GM10266 (cell line): ENCODE measurements around the gene COPZ1.
"Not testable (repeated sequence)": the region's sequence is repeated elsewhere in the genome, so short reads cannot be mapped to it uniquely, and the experiment has no call there.

Source experiments
- DNase-seq: peaks from one replicate; pipeline ENCODE4 v3.0.0; 2012; ENCODE audit errors: extremely low spot score
- TF ChIP-seq, protein P1 (sequence below): IDR thresholded peaks from 2 replicates; pipeline ENCODE4 v1.5.1; 2012; ENCODE audit warnings: mild to moderate bottlenecking, low read depth; ENCODE audit not compliant: control insufficient read depth, insufficient read depth; ENCODE audit errors: missing control alignments

COPZ1 gene

DNA sequence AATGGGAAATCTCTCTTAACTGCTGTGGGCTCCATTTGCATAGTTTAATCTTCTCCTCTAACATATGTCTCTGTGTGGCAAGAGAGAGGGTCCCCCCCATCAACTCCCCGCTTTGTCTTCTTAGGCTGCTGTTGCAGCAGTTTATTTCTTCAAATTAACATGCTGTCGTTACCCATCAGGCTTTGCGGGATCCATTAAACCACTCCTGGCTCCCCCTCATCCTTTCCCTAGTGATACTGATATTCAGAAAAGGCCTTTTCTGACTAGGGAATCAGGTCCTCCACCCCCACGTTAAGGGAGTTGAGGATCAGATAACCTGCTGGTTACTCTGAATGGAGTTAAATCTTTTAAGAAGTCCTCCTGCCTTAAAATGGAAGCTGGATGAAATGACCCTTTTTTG is 24.1 kb downstream of the COPZ1 start:
- TF ChIP-seq, protein P1, sequence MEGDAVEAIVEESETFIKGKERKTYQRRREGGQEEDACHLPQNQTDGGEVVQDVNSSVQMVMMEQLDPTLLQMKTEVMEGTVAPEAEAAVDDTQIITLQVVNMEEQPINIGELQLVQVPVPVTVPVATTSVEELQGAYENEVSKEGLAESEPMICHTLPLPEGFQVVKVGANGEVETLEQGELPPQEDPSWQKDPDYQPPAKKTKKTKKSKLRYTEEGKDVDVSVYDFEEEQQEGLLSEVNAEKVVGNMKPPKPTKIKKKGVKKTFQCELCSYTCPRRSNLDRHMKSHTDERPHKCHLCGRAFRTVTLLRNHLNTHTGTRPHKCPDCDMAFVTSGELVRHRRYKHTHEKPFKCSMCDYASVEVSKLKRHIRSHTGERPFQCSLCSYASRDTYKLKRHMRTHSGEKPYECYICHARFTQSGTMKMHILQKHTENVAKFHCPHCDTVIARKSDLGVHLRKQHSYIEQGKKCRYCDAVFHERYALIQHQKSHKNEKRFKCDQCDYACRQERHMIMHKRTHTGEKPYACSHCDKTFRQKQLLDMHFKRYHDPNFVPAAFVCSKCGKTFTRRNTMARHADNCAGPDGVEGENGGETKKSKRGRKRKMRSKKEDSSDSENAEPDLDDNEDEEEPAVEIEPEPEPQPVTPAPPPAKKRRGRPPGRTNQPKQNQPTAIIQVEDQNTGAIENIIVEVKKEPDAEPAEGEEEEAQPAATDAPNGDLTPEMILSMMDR, result no peak
- DNase-seq, result no peak

DNA sequence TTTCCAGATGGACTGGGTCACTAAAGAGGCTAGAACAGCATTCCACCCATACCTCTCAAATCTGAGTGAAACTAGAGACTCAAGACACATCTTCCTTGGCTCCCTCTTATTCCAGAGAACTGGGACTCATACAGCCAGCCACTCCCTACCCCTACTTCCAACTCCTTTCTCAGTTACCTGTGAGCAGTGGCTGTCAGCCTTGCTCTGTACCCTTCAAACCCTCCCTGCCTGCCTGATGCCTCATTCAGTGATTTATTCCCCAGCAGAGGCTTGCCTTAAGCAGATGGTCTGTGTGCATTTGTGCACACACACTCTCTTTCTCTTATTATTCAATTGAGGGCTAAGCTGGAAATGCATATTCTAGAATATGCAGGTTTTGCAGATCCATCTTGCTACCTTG is 24.7 kb downstream of the COPZ1 start:
- TF ChIP-seq, protein P1, result no peak
- DNase-seq, result no peak

DNA sequence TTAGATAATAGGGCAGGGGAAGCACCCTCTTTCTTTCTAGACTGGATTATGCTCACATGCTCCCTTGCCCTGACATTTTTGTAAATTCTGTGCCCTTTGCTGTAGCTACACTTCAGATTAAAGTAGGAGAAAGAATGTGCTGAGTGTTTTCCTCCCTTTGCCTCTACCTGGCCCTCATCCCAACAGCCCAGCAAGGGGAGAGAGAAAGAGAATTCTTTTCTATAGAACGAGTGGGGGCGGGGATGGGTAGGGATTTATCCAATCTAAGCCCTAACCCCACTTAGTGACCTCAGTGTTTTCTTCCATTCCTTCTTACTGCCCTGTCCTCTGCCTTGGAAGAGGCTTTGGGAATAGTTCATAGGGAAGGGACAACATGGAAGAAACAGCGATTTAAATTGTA is 25.8 kb downstream of the COPZ1 start:
- no peak for DNase-seq
- TF ChIP-seq, protein P1, result no peak

DNA sequence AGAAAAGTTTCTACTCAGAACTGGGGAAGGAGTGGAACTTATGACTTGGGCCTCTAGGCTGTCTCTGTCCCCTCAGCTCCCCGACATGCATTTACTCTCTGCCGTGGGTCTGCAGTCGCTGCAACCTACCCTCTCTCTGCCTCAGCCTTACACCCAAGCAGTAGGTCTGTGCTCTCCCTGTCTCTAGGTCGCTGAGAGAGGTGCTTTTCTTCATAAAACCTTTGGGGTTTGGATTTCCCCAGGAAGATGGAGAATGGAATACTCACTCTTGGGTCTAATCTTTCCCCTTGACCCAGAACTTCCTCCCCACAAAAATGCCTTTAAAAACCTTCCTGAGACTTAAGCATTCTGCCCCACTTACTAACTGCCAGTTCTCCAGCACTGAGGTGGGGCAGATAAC is 26.4 kb downstream of the COPZ1 start:
- DNase-seq, result no peak
- TF ChIP-seq, protein P1, result no peak

DNA sequence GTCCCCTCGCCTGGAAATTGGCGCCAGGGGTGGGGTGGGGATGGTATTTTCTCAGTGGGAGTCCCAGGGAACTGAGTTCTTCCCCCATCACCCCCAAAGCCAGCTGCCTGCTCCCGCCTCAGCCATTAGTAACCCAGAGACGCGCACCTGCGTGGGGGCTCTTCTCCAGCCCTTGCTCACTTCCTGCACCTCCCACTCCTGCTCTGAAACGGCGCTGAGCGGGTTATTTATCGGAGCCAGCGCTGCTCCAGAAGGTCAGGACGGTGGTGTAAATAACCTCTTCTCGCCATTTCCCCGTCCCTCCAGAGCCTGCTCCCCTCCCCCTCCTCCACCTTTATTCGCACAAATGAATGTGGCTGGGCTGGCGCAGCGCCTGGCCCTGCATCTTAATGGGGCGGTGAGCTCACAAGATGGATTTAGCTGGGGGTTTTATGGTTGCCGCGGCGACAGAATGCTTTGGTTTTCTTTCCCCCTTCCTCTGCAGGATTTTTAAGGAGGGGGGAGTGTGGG is 27.1 kb downstream of the COPZ1 start:
- DNase-seq, result no peak

DNA sequence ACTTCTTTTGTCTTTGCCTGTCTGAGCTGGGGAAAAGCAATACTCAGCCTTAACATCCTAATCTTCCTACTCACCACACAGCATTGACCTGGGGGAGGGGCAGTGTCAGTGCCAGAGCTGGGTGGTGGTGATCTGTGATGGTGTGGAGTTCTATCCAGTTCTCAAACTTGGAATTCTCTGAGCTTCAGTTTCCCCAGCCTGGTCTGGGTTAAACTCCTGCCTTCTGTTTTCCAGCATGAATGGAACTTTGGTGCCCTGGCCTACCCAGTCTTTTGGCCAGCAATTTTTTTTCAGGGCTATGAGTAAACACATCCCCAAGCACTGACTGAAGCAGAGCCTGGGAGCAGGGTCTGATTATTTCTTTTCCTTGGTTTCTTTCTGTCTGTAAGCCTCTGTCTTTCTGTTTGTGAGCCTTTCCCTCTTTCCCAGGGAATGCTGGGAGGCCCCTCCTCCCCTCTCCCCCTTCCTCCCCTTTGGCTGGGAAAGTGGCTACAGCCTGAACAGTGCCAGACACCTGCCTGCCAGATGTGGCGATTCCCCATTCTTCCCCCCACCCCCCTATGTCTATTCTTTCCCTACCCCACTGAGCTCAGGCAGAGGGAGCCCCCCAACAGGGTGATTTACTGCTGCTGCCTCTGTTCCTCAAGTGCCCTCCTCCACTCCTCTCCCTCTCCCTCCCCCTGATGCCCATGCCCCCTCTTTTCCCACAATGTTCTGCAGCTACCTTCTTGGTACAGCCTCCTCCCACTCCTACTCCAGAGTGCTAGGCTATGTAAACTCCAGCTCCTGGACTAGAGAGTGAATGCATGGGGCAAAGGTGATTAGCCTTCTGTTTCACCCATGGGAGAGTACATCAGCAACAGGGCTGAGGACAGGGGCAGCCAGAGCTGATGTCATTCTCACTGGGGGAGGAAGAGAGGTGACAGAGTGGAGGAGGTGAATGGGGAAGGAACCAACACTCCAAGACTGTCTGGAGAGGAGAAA is 28.3 kb downstream of the COPZ1 start:
- no peak for DNase-seq

More for the DNA sequence above, 27.1 kb downstream of the COPZ1 start:
- TF ChIP-seq, protein P1, result no peak

DNA sequence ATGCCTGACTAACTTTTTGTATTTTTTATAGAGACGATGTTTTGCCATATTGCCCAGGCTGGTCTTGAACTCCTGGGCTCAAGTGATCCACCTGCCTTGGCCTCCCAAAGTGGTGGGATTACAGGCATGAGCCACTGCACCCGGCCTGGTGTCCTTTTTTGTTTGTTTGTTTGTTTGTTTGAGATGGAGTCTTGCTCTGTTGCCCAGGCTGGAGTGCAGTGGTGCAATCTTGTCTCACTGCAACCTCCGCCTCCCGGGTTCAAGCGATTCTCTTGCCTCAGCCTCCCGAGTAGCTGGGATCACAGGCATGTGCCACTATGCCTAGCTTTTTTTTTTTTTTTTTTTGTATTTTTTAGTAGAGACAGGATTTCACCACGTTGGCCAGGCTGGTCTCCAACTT is 29.3 kb downstream of the COPZ1 start:
- DNase-seq, result not testable (repeated sequence)

More for the DNA sequence above, 28.3 kb downstream of the COPZ1 start:
- TF ChIP-seq, protein P1, result no peak
